Astrocyte (in vitro differentiated cells and primary cell): ENCODE results near the gene RGS14. TPM values are rescaled to one million over a fixed set of nuclear protein-coding genes. Genes with fewer than 3 reads are reported as not detected.

Experiments used
- DNase-seq: peaks from one replicate; pipeline ENCODE4 v3.0.0-alpha.2; 2010; ENCODE audit warnings: low read depth
- FAIRE-seq: peaks from 2 replicates; lab custom pipeline; 2011; peaks lifted over from hg19 to GRCh38; lab: Jason Lieb, UNC
- H2AFZ ChIP-seq: 2 replicates; pipeline ENCODE4 v1.6.0; 2012; ENCODE audit warnings: low read depth, low read length, inconsistent platforms
- H3K27ac ChIP-seq: 2 replicates; pipeline ENCODE4 v1.5.1; 2011; ENCODE audit warnings: low read depth, low read length, inconsistent platforms
- H3K27me3 ChIP-seq: 2 replicates; pipeline ENCODE4 v1.6.0; 2011; ENCODE audit warnings: low read length, inconsistent platforms; ENCODE audit not compliant: insufficient read depth
- H3K36me3 ChIP-seq: 2 replicates; pipeline ENCODE4 v1.5.1; 2011; ENCODE audit warnings: low read length, inconsistent platforms; ENCODE audit not compliant: insufficient read depth
- H3K4me1 ChIP-seq: 2 replicates; pipeline ENCODE4 v1.5.1; 2011; ENCODE audit warnings: low read length, inconsistent platforms; ENCODE audit not compliant: insufficient read depth
- H3K4me2 ChIP-seq: 2 replicates; pipeline ENCODE4 v1.6.0; 2012; ENCODE audit warnings: low read length, inconsistent platforms
- H3K4me3 ChIP-seq: 2 replicates; pipeline ENCODE4 v1.5.1; 2011; ENCODE audit warnings: low read depth, mild to moderate bottlenecking, low read length, inconsistent platforms; ENCODE audit not compliant: insufficient read depth
- H3K79me2 ChIP-seq: 2 replicates; pipeline ENCODE4 v1.6.0; 2012; ENCODE audit warnings: mild to moderate bottlenecking, low read length, inconsistent platforms; ENCODE audit not compliant: insufficient read depth
- H3K9ac ChIP-seq: 2 replicates; pipeline ENCODE4 v1.6.0; 2012; ENCODE audit warnings: mild to moderate bottlenecking, low read length, inconsistent platforms
- H3K9me3 ChIP-seq: 2 replicates; pipeline ENCODE4 v1.5.1; 2012; ENCODE audit warnings: low read depth, mild to moderate bottlenecking, low read length, inconsistent platforms; ENCODE audit not compliant: insufficient read depth
- H4K20me1 ChIP-seq: 2 replicates; pipeline ENCODE4 v1.6.0; 2012; ENCODE audit warnings: low read length, inconsistent platforms; ENCODE audit not compliant: insufficient read depth
- H3K27ac Mint-ChIP-seq: one replicate; pipeline ENCODE4 v1.8.0; 2021; ENCODE audit warnings: mild to moderate bottlenecking, mixed read lengths; ENCODE audit not compliant: unreplicated experiment
- H3K27me3 Mint-ChIP-seq: one replicate; pipeline ENCODE4 v1.8.0; 2021; ENCODE audit warnings: low read depth, mixed read lengths; ENCODE audit not compliant: unreplicated experiment
- H3K36me3 Mint-ChIP-seq: one replicate; pipeline ENCODE4 v1.8.0; 2021; ENCODE audit warnings: low read depth, mixed read lengths; ENCODE audit not compliant: unreplicated experiment
- H3K4me1 Mint-ChIP-seq: one replicate; pipeline ENCODE4 v1.8.0; 2021; ENCODE audit warnings: low read depth, mixed read lengths; ENCODE audit not compliant: unreplicated experiment
- H3K4me3 Mint-ChIP-seq: one replicate; pipeline ENCODE4 v1.8.0; 2021; ENCODE audit warnings: mild to moderate bottlenecking, moderate library complexity, mixed read lengths; ENCODE audit not compliant: unreplicated experiment
- H3K9me3 Mint-ChIP-seq: one replicate; pipeline ENCODE4 v1.8.0; 2021; ENCODE audit warnings: mild to moderate bottlenecking, mixed read lengths; ENCODE audit not compliant: unreplicated experiment
- EZH2 ChIP-seq: IDR thresholded peaks from 2 replicates; pipeline ENCODE4 v1.6.1; 2012; ENCODE audit warnings: mild to moderate bottlenecking, low read length, inconsistent platforms; ENCODE audit not compliant: insufficient read depth
- total RNA-seq: library from RNA; stranded (reverse); gene quantifications from 2 replicates; pipeline ENCODE4 v1.2.1, GENCODE V29; 2021
- TF ChIP-seq, protein P1 (sequence below): IDR thresholded peaks from 2 replicates; pipeline ENCODE4 v1.5.1; 2011; ENCODE audit warnings: low read depth, mild to moderate bottlenecking, inconsistent platforms, low read length, moderate library complexity; ENCODE audit not compliant: insufficient read depth

Gene RGS14
- total RNA-seq, 1 donor from 2014 or later = 7.8 TPM

DNA sequence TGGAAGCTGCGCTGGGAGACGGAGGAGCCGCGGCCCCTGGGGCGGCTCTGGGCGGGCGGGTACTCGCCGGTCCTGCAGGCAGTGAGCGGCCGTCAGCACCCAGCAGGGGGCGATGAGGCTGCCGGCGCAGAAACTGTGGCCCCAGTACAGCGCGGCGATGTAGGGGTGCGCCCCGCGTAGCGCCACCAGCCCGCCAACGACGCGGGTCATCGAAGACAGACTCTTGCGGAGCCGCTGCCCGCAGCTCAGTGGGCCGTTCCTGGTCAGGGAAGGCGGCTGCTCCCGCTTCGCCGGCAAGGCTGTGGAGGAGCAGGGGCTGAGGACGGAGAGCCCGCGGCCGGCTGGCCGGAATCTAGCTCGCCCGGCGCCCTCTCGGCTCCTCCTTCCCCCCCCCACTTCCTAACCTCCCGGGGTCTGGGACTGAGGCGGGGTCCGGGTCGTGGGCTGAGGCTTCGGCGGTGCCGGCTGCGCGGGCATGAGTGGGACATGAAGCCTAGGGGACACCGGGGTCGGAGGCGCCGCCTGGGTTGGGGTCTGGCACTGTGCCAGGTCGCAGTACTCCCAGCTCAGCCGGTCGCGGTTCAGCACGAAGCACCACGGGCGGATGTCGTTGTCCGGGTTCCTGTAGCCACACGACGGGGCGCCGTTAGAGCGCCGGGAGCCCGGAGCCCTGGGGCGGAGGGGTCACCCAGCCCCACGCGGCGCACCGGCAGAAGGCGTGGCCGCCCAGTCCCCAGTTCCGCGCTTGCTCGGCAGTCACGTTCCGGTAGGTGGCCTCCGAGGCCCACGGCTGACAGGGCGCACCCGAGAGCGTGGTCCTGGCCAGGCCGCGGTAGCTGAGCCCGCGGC, 46.3 kb downstream of the RGS14 start:
- H3K27me3 Mint-ChIP-seq = peaks cover 55% of the 10 kb centered on the region
- peak overlapping the region; percentile 60 for H3K9ac ChIP-seq
- no peak overlapping the region for H3K27ac ChIP-seq
- no peaks in the 10 kb centered on the region for H3K9me3 Mint-ChIP-seq
- peak overlapping the region; percentile 56 for H3K4me3 ChIP-seq
- H4K20me1 ChIP-seq = no peaks in the 10 kb centered on the region
- DNase-seq (peak; percentile 45), FAIRE-seq (no peak)
- H3K4me3 Mint-ChIP-seq = peak overlapping the region; percentile 76
- peak overlapping the region; percentile 96 for H2AFZ ChIP-seq
- no peaks in the 10 kb centered on the region for H3K4me1 Mint-ChIP-seq
- no peaks in the 10 kb centered on the region for H3K36me3 Mint-ChIP-seq
- no peaks in the 10 kb centered on the region for H3K79me2 ChIP-seq
- no peaks in the 10 kb centered on the region for H3K9me3 ChIP-seq
- H3K4me2 ChIP-seq = peak overlapping the region; percentile 99
- no peak overlapping the region for H3K27ac Mint-ChIP-seq
- H3K36me3 ChIP-seq = no peaks in the 10 kb centered on the region
- TF ChIP-seq, protein P1, sequence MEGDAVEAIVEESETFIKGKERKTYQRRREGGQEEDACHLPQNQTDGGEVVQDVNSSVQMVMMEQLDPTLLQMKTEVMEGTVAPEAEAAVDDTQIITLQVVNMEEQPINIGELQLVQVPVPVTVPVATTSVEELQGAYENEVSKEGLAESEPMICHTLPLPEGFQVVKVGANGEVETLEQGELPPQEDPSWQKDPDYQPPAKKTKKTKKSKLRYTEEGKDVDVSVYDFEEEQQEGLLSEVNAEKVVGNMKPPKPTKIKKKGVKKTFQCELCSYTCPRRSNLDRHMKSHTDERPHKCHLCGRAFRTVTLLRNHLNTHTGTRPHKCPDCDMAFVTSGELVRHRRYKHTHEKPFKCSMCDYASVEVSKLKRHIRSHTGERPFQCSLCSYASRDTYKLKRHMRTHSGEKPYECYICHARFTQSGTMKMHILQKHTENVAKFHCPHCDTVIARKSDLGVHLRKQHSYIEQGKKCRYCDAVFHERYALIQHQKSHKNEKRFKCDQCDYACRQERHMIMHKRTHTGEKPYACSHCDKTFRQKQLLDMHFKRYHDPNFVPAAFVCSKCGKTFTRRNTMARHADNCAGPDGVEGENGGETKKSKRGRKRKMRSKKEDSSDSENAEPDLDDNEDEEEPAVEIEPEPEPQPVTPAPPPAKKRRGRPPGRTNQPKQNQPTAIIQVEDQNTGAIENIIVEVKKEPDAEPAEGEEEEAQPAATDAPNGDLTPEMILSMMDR = no peak
- no peak for TF ChIP-seq EZH2
- peaks cover 30% of the 10 kb centered on the region for H3K4me1 ChIP-seq
- H3K27me3 ChIP-seq = peaks cover 38% of the 10 kb centered on the region

- peaks cover 62% of the 10 kb centered on the region for H3K27me3 Mint-ChIP-seq
- Histone ChIP-seq H3K9ac (peak overlapping the region; percentile 60), H3K27me3 (peaks cover 35% of the 10 kb centered on the region)
Measured at GRCh38 chr5:177404641-177405179, 47.0 kb downstream of the RGS14 start.

More at GRCh38 chr5:177404641-177405179, 47.0 kb downstream of the RGS14 start:
- Histone ChIP-seq H3K36me3 (no peaks in the 10 kb centered on the region), H3K4me1 (peaks cover 27% of the 10 kb centered on the region), H3K79me2 (no peaks in the 10 kb centered on the region), H3K9me3 (no peaks in the 10 kb centered on the region), H3K4me2 (peak overlapping the region; percentile 99), H4K20me1 (no peaks in the 10 kb centered on the region), H3K4me3 (peak overlapping the region; percentile 56), H3K27ac (no peak overlapping the region), H2AFZ (peak overlapping the region; percentile 96)
- no peak for DNase-seq
- Mint-ChIP-seq H3K27ac (no peak overlapping the region), H3K4me3 (peak overlapping the region; percentile 73), H3K4me1 (no peaks in the 10 kb centered on the region), H3K9me3 (no peaks in the 10 kb centered on the region), H3K36me3 (no peaks in the 10 kb centered on the region)
- no peak for TF ChIP-seq EZH2
- TF ChIP-seq, protein P1 = no peak
- no peak for FAIRE-seq
